DOHH2 (cell line): ENCODE measurements around the gene DMXL2.

ENCODE experiments used
- H3F3A ChIP-seq: fragments of 200-600 bp; sonication (generic), shearing (Covaris generic); 2 replicates; pipeline ENCODE4 v1.6.0; 2016; ENCODE audit warnings: antibody characterized with exemption, mild to moderate bottlenecking; ENCODE audit not compliant: control insufficient read depth, insufficient read depth
- H3K27ac ChIP-seq: fragments of 200-600 bp; sonication (generic); 2 replicates; pipeline ENCODE4 v1.5.1; 2014; ENCODE audit warnings: low read depth, mild to moderate bottlenecking, low read length, moderate library complexity
- H3K27me3 ChIP-seq: fragments of 200-600 bp; sonication (generic); 2 replicates; pipeline ENCODE4 v1.6.1; 2014; ENCODE audit warnings: mild to moderate bottlenecking, low read length, mixed read lengths; ENCODE audit not compliant: control insufficient read depth
- H3K36me3 ChIP-seq: fragments of 200-600 bp; sonication (generic); 2 replicates; pipeline ENCODE4 v1.6.1; 2014; ENCODE audit warnings: mild to moderate bottlenecking, low read length, moderate library complexity, mixed read lengths; ENCODE audit not compliant: control insufficient read depth
- H3K4me1 ChIP-seq: fragments of 200-600 bp; sonication (generic); 2 replicates; pipeline ENCODE4 v1.6.1; 2014; ENCODE audit warnings: mild to moderate bottlenecking, low read length, mixed read lengths; ENCODE audit not compliant: control insufficient read depth
- H3K4me2 ChIP-seq: fragments of 200-600 bp; sonication (generic); 2 replicates; pipeline ENCODE4 v1.6.0; 2014; ENCODE audit warnings: mild to moderate bottlenecking, low read length, moderate library complexity
- H3K4me3 ChIP-seq: fragments of 200-600 bp; sonication (generic); 2 replicates; pipeline ENCODE4 v1.5.1; 2014; ENCODE audit warnings: mild to moderate bottlenecking, low read length, mixed read lengths
- H3K79me2 ChIP-seq: fragments of 200-600 bp; sonication (generic); 2 replicates; pipeline ENCODE4 v1.6.1; 2014; ENCODE audit warnings: mild to moderate bottlenecking, low read length, mixed read lengths; ENCODE audit not compliant: control insufficient read depth
- H3K9me2 ChIP-seq: fragments of 200-600 bp; sonication (generic); replicated peaks from 2 replicates; pipeline ENCODE4 v1.6.1; 2014; ENCODE audit warnings: mild to moderate bottlenecking, low read length, mixed read lengths; ENCODE audit not compliant: control insufficient read depth
- H3K9me3 ChIP-seq: fragments of 200-600 bp; sonication (generic); 2 replicates; pipeline ENCODE4 v1.6.1; 2014; ENCODE audit warnings: antibody characterized with exemption, low read length, mixed read lengths; ENCODE audit not compliant: control insufficient read depth, insufficient read depth
- H4K20me1 ChIP-seq: fragments of 200-600 bp; sonication (generic); 2 replicates; pipeline ENCODE4 v1.6.0; 2014; ENCODE audit warnings: low read depth, mild to moderate bottlenecking, antibody characterized with exemption, low read length, moderate library complexity; ENCODE audit not compliant: control insufficient read depth, insufficient read depth
- EZH2phosphoT487 ChIP-seq: fragments of 200-600 bp; sonication (generic); IDR thresholded peaks from 2 replicates; pipeline ENCODE4 v1.6.1; 2017; ENCODE audit warnings: borderline replicate concordance, mild to moderate bottlenecking, antibody characterized with exemption, low read length, moderate library complexity, mixed read lengths
- TF ChIP-seq, protein P1 (sequence below): fragments of 200-600 bp; sonication (generic); IDR thresholded peaks from one replicate; pipeline ENCODE4 v1.5.1; 2014; ENCODE audit warnings: antibody characterized with exemption, mild to moderate bottlenecking, low read depth, low read length; ENCODE audit not compliant: poor library complexity, severe bottlenecking

Gene DMXL2

GRCh38 chr15:51499379-51499976 lies 123.1 kb downstream of the DMXL2 start:
- no peak overlapping the region for H3K27ac ChIP-seq
- H3K36me3 ChIP-seq: no peaks in the 10 kb centered on the region
- TF ChIP-seq, protein P1, sequence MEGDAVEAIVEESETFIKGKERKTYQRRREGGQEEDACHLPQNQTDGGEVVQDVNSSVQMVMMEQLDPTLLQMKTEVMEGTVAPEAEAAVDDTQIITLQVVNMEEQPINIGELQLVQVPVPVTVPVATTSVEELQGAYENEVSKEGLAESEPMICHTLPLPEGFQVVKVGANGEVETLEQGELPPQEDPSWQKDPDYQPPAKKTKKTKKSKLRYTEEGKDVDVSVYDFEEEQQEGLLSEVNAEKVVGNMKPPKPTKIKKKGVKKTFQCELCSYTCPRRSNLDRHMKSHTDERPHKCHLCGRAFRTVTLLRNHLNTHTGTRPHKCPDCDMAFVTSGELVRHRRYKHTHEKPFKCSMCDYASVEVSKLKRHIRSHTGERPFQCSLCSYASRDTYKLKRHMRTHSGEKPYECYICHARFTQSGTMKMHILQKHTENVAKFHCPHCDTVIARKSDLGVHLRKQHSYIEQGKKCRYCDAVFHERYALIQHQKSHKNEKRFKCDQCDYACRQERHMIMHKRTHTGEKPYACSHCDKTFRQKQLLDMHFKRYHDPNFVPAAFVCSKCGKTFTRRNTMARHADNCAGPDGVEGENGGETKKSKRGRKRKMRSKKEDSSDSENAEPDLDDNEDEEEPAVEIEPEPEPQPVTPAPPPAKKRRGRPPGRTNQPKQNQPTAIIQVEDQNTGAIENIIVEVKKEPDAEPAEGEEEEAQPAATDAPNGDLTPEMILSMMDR: peak; percentile 72
- TF ChIP-seq EZH2phosphoT487: no peak
- no peaks in the 10 kb centered on the region for H3F3A ChIP-seq
- H3K4me1 ChIP-seq: peaks cover 4% of the 10 kb centered on the region
- no peaks in the 10 kb centered on the region for H3K27me3 ChIP-seq
- no peak overlapping the region for H3K4me2 ChIP-seq
- no peaks in the 10 kb centered on the region for H4K20me1 ChIP-seq
- no peaks in the 10 kb centered on the region for H3K9me3 ChIP-seq
- no peak overlapping the region for H3K4me3 ChIP-seq
- no peaks in the 10 kb centered on the region for H3K79me2 ChIP-seq
- no peaks in the 10 kb centered on the region for H3K9me2 ChIP-seq

DNA sequence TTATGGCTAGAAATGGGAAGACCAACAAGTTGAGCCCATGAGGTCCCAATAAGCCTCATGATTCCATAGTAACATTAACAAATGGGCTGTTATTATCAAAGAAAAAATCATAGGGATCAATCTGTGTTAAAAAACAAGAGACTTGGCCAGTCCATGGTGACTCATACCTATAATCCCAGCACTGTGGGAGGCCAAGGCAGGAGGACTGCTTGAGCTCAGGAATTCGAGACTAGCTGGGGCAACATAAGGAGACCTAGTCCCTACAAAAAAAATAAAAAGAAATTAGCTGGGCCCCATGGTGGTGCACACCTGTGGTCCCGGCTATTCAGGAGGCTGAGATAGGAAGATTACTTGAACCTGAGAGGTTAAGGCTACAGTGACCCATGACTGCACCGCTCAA lies 124.8 kb downstream of the DMXL2 start:
- no peak overlapping the region for H3K4me3 ChIP-seq
- no peak overlapping the region for H3K4me2 ChIP-seq
- H3K4me1 ChIP-seq: no peaks in the 10 kb centered on the region
- no peaks in the 10 kb centered on the region for H3K79me2 ChIP-seq
- no peak overlapping the region for H3K27ac ChIP-seq
- TF ChIP-seq EZH2phosphoT487: no peak
- TF ChIP-seq, protein P1: no peak
- no peaks in the 10 kb centered on the region for H3K36me3 ChIP-seq
- H3K9me3 ChIP-seq: no peaks in the 10 kb centered on the region
- no peaks in the 10 kb centered on the region for H3K9me2 ChIP-seq
- no peaks in the 10 kb centered on the region for H4K20me1 ChIP-seq
- H3F3A ChIP-seq: no peaks in the 10 kb centered on the region
- H3K27me3 ChIP-seq: no peaks in the 10 kb centered on the region

GRCh38 chr15:51496246-51496645 lies 126.3 kb downstream of the DMXL2 start:
- Histone ChIP-seq H3K4me1 (no peaks in the 10 kb centered on the region), H3K4me3 (no peak overlapping the region), H3F3A (no peaks in the 10 kb centered on the region), H4K20me1 (no peaks in the 10 kb centered on the region), H3K9me2 (no peaks in the 10 kb centered on the region), H3K9me3 (no peaks in the 10 kb centered on the region), H3K4me2 (no peak overlapping the region), H3K27me3 (no peaks in the 10 kb centered on the region), H3K79me2 (no peaks in the 10 kb centered on the region), H3K36me3 (no peaks in the 10 kb centered on the region), H3K27ac (no peak overlapping the region)
- TF ChIP-seq, protein P1: no peak
- TF ChIP-seq EZH2phosphoT487: no peak
